Stimulated activated CD4-positive, alpha-beta T cell treated with anti-CD3 and anti-CD28 coated beads, Interleukin-15, amount 100 ng/mL, for 1 hour (primary cell): ENCODE measurements around the gene GIPC3.

Source experiments
- DNase-seq, 2 donors: peaks; one replicate each; pipeline ENCODE4 v3.0.0-alpha.2; 2020; ENCODE audit warnings: low read depth in 1 of 2, low spot score in 1 of 2

GIPC3 gene

DNA sequence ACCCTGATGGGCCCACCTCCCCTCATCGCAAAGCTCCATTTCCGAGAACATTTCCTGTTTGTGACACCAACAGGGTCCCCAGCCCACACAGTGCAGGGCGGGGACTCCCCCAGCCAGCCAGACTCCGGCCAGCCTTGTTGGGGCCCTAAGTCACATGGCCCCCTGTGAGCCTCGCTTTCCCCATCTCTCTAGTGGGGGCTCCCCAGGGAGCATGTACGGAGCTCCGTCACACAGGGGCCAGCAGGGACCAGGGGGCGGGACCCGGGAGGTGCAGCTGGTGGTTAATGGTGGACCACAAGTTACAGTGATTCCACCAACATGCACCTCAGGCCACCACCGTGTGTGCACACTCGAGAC, 19.7 kb downstream of the GIPC3 start:
- no peak for DNase-seq

DNA sequence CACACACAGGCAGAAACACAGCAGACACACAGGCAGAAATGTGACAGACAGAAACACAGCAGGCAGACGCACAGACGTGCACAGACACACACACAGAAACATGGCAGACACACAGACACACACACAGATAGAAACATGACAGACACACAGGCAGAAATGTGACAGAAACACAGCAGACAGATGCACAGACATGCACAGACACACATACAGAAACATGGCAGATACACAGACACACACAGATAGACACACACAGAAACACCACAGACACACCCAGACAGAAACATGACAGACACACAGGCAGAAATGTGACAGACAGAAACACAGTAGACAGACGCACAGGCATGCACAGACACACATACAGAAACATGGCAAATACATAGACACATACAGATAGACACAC, 20.1 kb downstream of the GIPC3 start:
- no peak for DNase-seq

DNA sequence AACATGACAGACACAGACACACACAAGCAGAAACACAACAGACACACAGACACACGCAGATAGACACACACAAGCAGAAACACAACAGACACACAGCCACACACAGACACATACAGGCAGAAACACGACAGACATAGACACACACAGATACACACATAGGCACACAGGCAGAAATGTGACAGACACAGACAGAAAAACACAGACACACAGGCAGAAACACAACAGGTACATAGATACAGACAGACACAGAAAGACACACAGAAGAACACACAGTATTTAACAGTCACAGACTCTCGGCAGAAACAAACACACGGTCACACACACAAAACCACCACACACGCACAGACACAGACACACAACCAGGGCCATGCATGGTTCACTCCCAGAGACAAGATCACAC, 20.5 kb downstream of the GIPC3 start:
- DNase-seq: no peak

DNA sequence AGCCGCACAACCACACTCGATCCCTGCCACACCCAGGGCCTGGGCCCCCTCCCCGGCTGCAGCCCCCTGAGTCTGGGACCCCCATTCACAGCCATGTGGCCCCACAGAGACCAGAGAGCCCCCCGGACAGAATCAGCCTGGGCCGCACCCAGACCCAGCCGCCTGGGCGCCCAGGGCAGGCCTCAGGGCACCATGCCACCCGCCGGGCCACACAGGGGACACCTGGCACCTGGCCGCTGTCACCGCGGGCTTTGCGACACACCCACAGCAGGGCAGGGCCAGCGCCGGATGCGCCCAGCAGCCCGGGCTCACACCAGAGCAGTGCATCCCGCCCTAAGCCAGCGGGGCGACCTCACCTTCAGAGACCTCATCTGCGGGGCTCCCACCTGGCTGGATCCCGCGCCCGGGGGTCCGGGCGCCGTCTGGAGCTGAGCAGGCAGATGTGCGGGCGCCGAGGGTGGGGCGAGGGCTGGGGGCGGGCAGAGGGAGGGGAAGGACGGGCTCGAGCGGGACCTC, 21.0 kb downstream of the GIPC3 start:
- DNase-seq: no peak

DNA sequence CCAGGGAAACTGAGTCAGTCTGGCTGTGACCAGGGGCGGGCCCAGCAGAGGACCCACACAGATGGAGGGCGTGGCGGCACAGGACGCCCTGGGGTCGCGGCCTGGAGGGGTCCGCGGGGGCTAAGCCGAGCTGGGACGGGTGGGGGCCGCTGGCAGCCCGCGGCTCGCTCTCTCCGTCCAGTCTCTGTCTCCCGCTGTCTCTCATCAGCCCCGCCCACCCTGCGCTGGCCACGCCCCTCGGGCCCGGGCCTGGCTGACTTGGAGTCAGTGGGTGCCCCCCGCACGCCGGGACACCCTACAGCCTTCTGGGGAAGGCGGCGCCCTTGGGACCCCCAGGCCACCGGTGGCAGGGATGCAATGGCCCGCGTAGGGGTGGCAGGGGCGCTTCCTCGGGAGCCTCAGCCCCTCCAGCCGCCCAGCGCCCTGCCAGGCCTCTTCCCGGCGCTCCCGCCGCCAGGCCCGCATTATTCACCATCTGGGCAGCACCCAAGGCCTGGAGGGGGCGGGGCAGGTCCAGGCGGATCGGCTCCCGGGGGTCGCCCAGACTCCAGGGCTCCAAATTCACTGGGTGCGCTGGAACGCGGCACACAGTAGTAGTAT, 21.5 kb downstream of the GIPC3 start, which contains the start of gene TBXA2R:
TBXA2R (minus strand) TSS at position 186 of the 600 bp plus-strand sequence. CDS start 6,241 bp downstream, outside the sequence.
- peak in 1 of 2 donors; percentile 52 for DNase-seq

DNA sequence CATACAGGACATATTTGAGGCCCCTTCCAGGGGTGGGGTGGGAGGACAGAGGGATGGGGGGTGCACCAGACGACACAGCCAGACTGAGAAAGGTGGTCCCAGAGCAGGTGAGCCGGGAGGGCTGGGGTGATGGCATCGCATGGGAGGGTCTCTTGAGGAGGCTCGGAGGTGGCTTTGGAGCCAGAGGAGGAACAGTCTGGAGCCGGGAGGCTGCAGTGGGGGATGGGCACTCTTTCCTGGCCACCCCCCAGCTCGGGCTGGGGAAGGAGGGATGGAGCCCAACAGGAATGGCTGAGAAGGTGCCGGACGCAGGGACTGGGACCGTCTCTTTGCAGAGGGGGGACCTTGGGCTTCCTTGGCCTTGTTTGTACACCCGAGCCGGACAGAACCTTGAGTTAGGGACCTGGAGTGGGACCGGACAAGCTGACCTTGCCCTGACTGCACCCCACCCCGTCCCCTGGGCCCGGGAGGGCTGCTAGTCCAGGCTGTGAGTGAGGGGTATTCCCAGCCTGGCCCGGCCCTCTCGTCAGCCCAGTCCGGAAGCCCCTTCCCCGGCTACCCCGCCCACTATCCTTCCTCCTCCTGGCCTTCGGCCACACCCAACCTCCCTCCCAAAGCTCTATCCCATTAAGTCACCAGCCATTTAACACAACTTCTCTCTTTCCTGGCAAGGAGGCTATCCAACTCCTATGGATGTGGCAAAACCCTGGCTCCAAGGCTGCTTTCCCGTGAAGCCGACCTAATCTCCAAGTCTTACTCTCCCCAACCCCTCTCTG, 22.2 kb downstream of the GIPC3 start:
- no peak for DNase-seq

DNA sequence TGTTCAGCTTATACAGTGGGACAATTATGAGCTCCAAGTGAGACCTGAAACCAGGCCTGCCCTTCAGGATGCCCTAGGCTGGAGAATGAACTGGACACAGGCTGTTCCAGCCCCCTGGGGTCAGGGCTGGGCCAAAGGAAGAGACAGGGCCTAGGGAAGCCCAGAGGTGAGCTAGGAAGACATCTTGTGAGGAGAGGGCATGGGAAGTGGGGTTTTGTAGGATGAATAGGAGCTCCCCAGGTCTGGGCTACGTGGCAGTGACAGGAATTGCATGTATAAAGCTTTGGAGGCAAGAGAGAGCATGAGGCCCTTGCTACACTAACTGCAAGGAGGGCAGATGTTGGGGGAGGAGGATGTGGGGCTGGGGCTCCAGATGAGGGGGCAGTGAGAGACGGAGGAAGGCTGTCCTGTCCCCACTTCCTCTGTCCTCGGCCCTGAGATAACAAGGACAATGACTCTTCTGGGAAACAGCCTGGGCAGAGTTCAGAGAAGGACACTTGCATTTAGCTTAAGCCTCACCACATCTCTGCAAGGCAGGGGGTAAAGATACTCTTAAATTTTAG, 22.9 kb downstream of the GIPC3 start:
- DNase-seq: no peak

DNA sequence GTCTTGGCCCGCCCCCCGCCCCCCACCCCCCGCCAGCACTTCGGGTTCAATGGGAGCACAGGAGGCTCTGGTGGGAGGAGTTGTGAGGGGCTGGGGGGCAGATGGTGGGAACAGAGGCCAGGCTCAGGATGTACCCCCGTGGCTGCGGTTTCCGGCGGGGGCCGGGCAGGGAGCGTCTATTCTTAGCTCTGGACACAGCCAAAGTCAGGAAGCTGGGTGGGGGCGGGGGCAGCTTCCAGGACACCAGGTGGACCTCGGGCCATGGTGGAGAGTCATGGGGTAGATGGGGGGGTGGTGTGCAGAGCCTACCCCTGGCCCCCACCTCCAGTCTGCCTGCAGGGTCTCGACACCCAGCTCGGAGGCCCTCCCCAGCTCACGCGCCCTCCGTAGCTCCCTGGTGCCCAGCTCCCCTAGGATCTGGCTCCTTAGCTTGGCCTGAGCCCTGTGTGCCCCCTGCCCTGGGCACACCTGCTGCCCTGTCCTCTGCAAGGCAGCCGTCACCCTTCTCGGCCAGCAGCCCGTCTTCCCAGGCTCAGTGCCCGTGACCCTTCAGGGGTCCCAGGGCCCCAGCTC, 23.6 kb downstream of the GIPC3 start:
- no peak for DNase-seq

DNA sequence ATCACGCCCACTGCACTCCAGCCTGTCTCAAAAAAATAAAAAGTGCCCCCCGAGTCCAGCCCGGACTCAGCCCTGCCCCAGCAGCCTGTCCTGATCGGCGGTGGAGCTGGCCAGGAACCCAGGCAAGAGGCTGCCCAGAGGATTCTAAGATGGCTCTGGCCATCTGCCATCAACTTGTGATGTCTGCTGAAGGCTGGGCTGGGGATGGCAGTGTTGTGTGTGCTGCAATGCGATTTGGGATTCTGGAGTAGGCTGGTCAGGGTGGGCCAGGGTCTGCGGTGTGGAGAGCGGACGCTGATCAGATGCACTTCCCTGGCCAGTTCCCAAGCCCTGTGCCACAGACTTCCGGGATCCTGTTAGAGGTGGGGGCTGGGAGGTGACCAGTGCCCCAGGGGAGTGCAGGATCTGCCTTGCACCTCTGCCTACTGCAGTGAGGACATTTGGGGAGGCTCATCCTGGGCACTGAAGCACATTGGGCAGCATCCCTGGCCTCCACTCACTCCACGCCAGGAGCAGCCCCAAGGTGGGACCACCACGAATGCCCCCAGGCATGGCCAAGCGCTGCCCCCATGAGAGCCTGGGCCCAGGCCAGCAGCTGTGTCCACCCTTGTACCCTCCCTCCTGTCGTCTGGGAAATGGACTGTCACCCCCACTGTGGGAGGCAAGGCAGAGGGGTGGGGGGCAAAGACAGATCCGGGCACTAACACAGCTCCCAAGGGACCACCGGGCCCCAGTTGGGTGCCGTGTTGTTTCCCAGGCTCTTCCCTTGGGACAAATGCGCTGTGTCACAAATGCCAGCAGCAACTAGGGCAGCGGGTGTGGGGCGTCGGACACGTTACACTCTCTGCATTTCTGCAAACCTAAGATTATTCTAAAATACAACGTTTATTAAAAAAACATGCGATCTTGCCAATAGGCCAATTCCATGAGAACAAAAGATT, 24.8 kb downstream of the GIPC3 start:
- DNase-seq: no peak

DNA sequence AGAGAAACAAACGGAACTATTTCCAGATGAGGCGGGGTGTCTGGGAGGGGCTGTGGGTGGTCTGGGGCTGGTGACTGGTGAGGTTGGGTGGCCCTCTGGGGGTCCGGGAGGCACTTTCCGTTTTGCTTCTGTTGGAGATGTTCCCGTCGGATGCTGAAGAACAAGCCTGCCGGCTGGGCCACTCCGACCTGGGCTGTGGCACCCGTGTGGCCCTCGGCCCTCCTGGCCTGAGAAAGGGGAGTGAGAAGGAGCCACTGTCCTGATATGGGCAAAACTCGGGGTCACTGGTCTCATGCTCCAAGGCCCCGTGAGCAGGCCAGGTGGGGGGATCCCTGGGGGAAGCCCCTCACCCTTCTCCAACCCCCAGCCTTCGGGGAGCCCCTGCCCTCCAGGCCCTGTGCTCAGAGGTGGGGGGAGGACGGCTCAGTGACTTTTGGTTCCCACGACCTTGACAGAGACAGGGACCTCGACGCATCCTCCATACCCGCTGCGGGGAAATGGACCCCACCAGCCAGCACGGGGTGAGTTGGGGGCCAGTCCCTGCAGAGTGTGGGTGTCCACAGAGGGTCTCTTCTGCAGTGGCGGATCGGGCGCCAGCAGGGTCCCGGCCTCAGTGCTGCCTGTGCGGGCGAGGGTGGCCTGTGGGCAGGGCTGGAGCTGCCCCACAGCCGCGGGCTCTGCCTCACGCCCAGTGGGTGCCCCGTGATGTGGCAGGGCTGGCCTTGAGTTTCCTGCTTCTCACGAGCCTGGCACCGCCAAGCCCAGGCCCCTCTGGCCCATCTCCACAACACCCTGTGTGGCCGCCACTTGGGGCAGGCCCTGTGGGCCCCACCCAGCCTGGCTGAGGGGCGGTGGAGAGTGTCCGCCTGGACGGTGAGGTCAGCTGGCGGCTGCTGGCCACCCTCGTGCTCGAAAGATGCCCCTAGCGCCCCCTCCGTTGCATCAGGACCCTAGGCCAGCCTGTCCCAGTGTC, 25.8 kb downstream of the GIPC3 start:
- DNase-seq: no peak

DNA sequence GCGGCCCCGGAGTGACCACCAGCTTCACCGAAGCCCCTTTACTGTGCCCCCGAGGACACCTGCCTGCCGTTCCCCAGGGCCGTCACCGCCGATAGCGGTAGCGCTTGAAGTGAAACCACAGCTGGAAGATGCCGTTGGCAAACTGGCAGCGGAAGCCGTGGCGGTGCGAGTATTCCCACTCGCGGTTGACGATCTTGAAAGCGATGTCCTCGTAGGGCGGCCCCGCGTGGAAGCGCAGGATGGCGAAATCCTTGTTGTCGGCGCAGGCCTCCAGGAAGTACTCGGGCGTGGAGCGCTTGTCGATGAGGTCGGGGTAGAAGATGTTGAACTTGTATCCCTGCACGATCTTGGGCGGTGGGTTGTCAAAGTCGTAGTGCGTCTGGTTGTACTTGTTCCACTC, 26.6 kb downstream of the GIPC3 start:
- no peak for DNase-seq

DNA sequence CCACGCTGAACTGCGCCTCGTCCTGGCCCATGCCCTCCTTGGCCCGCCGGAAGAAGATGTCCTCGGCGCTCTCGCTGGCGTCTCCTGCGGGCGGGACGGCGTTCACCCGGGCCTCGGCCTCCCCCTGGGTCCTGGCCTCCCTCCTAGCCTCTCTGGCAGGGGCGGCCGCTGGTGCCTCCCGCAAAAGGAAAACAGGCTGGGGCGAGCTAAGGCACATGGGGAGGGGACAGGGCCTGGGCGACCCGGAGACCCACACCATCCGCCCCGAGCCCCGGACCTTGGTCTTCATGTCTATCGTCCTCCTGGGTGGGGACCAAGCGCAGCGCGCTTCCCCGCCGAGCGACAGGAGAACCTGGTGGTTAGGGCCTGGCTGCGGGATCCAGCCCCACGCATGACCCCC, 27.1 kb downstream of the GIPC3 start:
- DNase-seq: no peak

DNA sequence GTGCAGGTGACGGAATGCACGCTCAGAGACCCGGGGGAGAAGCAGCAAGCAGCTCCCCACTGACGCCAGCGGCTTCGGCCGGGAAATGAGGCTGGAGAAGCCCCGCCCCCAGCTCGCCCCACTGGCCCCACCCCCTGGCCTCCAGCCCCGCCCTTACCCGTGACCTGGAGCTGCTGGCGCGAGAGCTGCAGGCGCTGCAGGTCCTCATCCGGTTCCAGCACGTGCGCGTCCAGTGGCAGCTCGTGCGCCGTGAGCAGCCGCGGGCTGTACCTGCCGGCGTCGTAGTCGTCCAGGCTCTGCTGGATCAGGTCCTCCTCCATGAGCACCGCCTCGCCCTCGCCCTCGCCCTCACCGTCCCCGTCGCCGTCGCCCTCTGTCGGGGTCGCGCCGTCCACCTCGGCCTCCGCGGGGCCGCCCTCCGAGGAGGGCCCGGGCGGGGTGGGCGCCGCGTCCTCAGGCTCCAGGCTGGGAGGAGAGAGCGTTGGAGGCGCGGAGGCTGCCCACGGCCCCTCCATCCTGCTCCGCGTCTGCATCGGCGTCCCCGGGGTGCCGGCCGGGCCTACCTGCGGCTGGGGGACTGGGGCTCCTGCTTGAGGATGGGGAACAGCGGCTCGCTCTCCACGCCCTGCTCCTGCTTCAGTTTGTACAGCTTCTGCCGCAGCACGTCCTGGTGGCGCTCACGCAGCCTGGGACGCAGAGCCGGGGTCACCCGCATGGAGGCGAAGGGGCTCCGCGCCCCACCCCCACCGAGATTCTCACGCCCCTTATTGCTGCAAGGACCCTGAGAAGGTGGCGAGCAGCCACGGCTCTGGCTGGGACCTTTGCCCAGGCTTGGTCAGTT, 27.8 kb downstream of the GIPC3 start:
- DNase-seq: no peak

DNA sequence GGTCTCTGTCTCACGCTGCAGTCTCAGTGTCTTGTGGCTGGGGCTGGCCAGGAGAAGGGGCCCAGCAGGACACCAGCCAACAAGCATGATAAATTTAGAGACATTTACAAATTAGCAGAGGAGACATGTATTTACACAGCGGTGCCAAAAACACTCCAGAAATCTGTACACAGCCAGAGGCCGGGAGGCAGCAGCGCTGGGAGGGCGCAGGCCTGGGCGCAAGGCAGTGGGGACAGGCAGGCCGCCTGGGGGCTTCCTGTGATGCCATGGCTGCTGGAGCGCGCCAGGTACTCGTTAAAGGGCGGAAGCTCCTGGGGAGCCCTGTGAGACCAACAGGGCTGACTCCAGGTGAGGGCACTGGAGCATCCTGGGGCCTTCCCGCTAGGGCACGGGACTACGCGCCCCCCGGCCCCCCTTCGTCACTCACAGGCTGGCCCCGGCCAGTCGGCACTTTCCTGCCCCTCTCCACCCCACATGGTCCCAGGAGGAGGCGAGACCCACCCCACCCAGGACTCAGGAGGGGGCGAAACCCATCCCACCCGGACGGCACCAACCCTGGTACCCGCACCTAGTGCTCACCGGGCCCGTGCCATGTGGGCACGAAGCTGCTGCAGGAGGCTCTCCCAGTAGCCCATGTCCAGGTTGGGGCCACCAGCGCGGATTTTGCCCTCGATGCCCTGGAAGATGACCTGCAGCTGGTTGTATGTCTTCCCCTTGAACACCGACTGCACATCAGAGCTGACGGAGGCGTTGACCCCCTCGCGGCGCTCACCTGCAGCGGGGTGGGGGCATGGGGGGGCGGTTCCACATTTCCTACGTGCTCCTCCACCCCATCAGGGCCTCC, 28.8 kb downstream of the GIPC3 start:
- DNase-seq: no peak

DNA sequence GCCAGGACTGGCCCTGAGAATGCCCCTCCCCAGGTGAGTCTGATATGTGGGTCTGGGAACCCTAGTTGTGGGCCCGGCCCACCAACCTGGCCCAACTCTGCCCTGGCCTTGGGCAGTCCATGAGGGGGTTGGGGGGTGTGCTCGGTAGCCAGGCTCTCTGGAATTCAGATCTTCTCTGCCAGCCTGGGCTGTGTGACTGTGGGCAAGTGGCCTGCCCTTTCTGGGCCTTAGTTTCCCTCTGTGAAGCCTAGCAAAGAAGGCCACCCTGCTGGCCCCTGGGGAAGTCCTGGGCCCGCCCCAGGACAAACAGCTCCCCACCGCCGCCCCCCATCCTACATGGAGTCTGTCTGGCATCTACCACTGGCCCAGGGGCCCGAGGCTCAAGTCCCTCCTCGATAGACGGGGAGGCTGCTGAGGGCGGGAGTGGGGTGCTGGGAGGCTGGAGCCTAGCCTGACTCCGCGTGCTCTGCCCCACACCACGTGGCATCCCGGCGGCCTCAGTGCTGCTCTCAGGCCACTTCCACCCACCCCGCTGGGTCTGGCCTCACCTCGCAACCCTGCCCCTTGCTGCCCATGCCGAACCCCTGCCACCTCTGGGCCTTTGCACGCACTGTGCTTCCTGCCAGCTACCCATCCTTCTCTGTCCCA, 29.7 kb downstream of the GIPC3 start:
- DNase-seq: no peak

DNA sequence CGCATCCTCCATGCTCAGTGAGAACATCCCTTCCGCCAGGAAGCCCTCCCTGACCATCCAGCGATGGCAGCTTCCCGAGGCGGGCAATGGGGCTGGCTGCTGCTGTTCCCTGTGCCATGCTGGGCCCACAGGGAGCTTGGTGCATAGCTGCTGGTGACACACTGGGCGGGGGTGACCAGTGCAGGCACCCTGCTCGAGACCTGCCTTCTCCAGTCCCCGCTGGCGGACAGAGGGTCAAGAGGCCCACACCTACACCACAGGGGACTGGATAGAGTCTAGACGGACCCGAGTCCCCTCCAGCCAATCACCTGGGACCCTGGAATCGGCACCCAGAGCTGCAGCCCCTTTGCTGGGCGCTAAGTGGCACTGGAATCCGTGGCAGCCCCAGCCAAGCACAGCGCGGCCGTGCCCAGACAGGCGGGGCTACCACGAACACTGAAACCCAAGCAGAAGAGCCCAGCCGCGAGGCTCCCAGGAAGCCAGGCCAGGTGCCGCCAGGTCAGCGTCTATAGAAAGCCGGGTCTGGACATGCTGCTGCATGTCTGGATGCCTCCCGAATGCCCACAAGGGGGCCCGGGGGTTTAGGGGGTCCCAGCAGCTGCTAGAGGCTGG, 30.4 kb downstream of the GIPC3 start:
- no peak for DNase-seq

DNA sequence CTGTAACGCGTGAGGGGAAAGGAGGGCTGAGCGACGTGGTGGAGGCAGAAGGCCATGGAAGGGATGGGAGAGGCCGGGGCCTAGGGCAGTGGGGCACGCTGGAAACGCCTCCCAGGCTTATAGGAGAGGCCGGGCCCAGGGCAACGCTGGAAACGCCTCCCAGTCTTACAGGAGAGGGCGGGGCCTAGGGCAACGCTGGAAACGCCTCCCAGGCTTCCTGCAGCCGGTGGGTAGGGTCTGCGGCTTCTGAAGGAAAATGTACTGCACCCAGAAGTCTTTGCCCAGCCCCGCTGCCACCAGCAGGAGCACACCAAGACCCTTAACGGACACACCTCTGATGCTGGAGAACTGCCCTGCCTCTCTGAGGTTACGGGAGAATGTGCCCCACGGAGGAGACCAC, 32.2 kb downstream of the GIPC3 start:
- DNase-seq: no peak
